T-helper 17 cell (primary cell): ENCODE data around the gene ISG20. TPM values are rescaled to one million over a fixed set of nuclear protein-coding genes. Genes with fewer than 3 reads are reported as not detected.

ENCODE experiments used
- ATAC-seq: fragments of 150-1000 bp; cut with Tn5 transposase; 2 replicates; pipeline ENCODE4 v1.10.0; 2021; ENCODE audit warnings: mild to moderate bottlenecking, moderate library complexity
- DNase-seq, 3 donors: peaks; one replicate each; pipeline versions ENCODE4 v3.0.0 to v3.0.0-alpha.2; 2020 to 2021
- H3K9me3 ChIP-seq: one replicate; pipeline ENCODE4 v1.7.0; 2013; ENCODE audit warnings: low read length, mild to moderate bottlenecking; ENCODE audit not compliant: control insufficient read depth, poor library complexity, severe bottlenecking
- H3K27ac Mint-ChIP-seq: one replicate; pipeline ENCODE4 v1.8.0; 2022; ENCODE audit warnings: mild to moderate bottlenecking, moderate library complexity, mixed read lengths
- H3K27me3 Mint-ChIP-seq: one replicate; pipeline ENCODE4 v1.8.0; 2022; ENCODE audit warnings: mixed read lengths
- H3K36me3 Mint-ChIP-seq: one replicate; pipeline ENCODE4 v1.8.0; 2022; ENCODE audit warnings: low read depth, mixed read lengths
- H3K4me1 Mint-ChIP-seq: one replicate; pipeline ENCODE4 v1.8.0; 2022; ENCODE audit warnings: mild to moderate bottlenecking, mixed read lengths
- H3K4me3 Mint-ChIP-seq: one replicate; pipeline ENCODE4 v1.8.0; 2022; ENCODE audit warnings: mild to moderate bottlenecking, moderate library complexity, mixed read lengths
- total RNA-seq, 4 donors: library from RNA in 2 of 4; stranded (reverse) in 2 of 4; gene quantifications; one replicate each; pipeline ENCODE4 v1.2.3 and lab custom pipeline; 2022 to 2026

Gene ISG20
- total RNA-seq, 2 donors from 2014 or later: 124 to 141 TPM

GRCh38 chr15:88612186-88612796 is 26.5 kb upstream of the ISG20 start:
- no peaks in the 10 kb centered on the region for H3K9me3 ChIP-seq
- no peak for ATAC-seq
- H3K4me1 Mint-ChIP-seq: peaks cover 2% of the 10 kb centered on the region
- no peaks in the 10 kb centered on the region for H3K36me3 Mint-ChIP-seq
- DNase-seq: no peak
- no peak overlapping the region for H3K4me3 Mint-ChIP-seq
- peaks cover 65% of the 10 kb centered on the region for H3K27me3 Mint-ChIP-seq
- no peak overlapping the region for H3K27ac Mint-ChIP-seq

GRCh38 chr15:88613074-88613944 is 25.5 kb upstream of the ISG20 start:
- H3K9me3 ChIP-seq: no peaks in the 10 kb centered on the region
- Mint-ChIP-seq H3K4me1 (peaks cover 2% of the 10 kb centered on the region), H3K27ac (no peak overlapping the region), H3K27me3 (peaks cover 56% of the 10 kb centered on the region), H3K4me3 (no peak overlapping the region), H3K36me3 (no peaks in the 10 kb centered on the region)
- no peak for DNase-seq
- no peak for ATAC-seq

DNA sequence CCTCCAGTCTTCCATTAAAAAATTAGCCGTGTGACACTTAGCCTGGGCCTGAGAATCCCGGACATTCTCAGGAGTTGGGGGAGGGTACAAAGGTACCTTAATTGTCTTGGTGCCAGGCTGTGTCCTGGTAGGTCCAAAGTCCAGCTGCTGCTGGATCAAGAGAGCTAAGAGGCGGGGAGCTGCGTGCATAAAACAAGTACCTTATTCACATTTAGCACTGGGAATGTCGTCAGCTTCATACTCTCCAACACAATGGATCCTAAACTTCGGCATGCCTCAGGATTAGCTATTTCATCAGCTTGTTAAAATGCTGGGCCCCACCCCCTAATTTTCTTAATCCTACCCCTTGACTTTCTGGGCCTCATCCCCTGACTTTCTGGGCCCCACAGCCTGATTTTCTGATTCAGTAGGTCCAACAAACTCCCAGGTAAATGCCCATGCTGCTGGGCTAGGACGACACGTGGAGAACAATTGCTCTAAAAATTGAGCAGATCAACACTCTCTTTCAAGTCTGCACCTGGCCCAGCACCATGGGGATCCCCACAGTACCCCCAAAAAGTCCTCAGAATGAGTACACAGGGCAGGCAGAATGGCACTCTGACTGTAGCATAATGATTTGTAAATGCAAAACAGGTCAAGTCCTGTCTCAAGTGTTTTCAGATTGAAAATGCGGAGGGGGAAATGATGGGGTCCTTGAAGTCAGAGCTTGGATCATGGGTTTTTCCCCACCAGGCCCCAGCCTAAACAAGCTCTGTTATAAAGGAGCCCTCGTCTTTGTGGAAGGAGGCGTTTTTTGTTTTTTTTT is 23.3 kb upstream of the ISG20 start:
- Mint-ChIP-seq H3K4me1 (peaks cover 2% of the 10 kb centered on the region), H3K27ac (no peak overlapping the region), H3K4me3 (no peak overlapping the region), H3K27me3 (peaks cover 41% of the 10 kb centered on the region), H3K36me3 (peaks cover 3% of the 10 kb centered on the region)
- no peak for ATAC-seq
- H3K9me3 ChIP-seq: no peaks in the 10 kb centered on the region
- DNase-seq: no peak

GRCh38 chr15:88616240-88616639 is 22.6 kb upstream of the ISG20 start:
- H3K36me3 Mint-ChIP-seq: peaks cover 5% of the 10 kb centered on the region
- H3K4me3 Mint-ChIP-seq: no peak overlapping the region
- peaks cover 7% of the 10 kb centered on the region for H3K4me1 Mint-ChIP-seq
- H3K9me3 ChIP-seq: no peaks in the 10 kb centered on the region
- DNase-seq (no peak), ATAC-seq (no peak)
- H3K27me3 Mint-ChIP-seq: peaks cover 35% of the 10 kb centered on the region
- no peak overlapping the region for H3K27ac Mint-ChIP-seq

- DNase-seq (no peak), ATAC-seq (no peak)
- Mint-ChIP-seq H3K4me1 (peaks cover 13% of the 10 kb centered on the region), H3K4me3 (no peak overlapping the region), H3K36me3 (peaks cover 5% of the 10 kb centered on the region), H3K27ac (no peak overlapping the region), H3K27me3 (peaks cover 28% of the 10 kb centered on the region)
- no peaks in the 10 kb centered on the region for H3K9me3 ChIP-seq
Measured at GRCh38 chr15:88617031-88617722, 21.6 kb upstream of the ISG20 start.

GRCh38 chr15:88617790-88618189 is 21.0 kb upstream of the ISG20 start:
- no peak overlapping the region for H3K27ac Mint-ChIP-seq
- no peaks in the 10 kb centered on the region for H3K9me3 ChIP-seq
- H3K4me1 Mint-ChIP-seq: peaks cover 19% of the 10 kb centered on the region
- H3K27me3 Mint-ChIP-seq: peaks cover 27% of the 10 kb centered on the region
- no peak overlapping the region for H3K4me3 Mint-ChIP-seq
- H3K36me3 Mint-ChIP-seq: peaks cover 5% of the 10 kb centered on the region
- no peak for ATAC-seq
- no peak for DNase-seq

GRCh38 chr15:88618686-88619085 is 20.1 kb upstream of the ISG20 start:
- no peak for DNase-seq
- no peak overlapping the region for H3K27ac Mint-ChIP-seq
- H3K9me3 ChIP-seq: no peaks in the 10 kb centered on the region
- no peak for ATAC-seq
- peaks cover 26% of the 10 kb centered on the region for H3K4me1 Mint-ChIP-seq
- H3K36me3 Mint-ChIP-seq: peaks cover 5% of the 10 kb centered on the region
- H3K27me3 Mint-ChIP-seq: peaks cover 19% of the 10 kb centered on the region
- H3K4me3 Mint-ChIP-seq: no peak overlapping the region

DNA sequence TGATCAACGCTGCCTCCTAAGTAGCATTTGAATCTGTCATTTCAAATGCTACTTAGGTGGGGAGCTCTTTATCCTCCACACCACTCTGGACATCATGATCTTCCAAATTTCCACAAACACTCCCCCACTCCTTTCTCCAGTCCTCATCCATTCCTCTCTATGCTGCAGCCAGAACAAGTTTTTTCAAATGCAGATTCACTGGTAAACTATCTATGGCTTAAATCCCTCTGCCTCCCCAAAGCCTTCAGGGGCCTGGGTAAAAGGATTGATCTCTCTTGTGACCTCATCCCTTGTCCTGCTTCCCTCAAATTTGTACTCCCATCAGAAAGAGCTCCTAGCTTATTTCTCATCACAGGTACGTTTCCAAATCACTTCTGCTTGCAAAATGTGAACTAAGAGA is 19.0 kb upstream of the ISG20 start:
- H3K9me3 ChIP-seq: no peaks in the 10 kb centered on the region
- H3K4me3 Mint-ChIP-seq: no peak overlapping the region
- H3K27me3 Mint-ChIP-seq: peaks cover 14% of the 10 kb centered on the region
- peaks cover 5% of the 10 kb centered on the region for H3K36me3 Mint-ChIP-seq
- ATAC-seq (no peak), DNase-seq (no peak)
- peaks cover 37% of the 10 kb centered on the region for H3K4me1 Mint-ChIP-seq
- no peak overlapping the region for H3K27ac Mint-ChIP-seq

DNA sequence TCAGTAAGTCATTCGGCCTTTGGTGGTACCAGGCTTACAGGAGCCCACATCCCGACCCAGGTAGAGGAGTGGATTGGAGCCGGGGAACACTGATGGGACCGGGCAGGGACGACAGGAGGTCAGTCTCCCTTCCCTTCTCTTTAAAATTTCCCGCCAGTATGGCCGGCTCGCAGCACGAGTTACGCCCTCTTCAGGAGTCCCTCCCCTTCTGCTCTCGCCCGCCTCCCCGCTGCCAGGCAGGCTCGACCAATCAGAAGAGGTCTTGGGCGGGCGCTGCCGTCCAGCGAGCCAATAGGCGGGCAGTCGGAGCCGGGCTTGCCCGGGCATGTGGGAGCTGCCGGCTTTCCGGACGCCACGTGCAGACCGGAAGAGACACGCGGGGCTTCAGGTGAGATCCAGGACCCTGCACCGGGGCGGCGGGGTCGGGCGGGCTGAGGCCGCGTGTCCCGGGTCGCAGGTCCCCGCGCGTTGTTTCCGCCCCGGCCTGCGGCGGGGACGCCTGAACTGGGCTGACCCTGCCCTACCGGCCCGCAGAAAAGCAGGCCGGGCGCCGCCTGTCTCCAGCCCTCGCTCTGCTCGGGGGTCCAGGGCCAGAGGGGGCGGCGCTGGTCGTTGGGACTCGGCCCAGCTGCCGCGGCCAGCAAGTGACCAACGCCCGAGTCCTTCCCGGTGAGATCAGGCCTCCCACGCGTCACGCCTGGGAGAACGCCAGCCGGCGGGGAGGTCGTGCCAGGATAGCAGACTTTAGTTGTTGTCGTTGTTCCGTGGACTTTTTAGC is 17.6 kb upstream of the ISG20 start, which contains the start of gene AEN:
Gene AEN (plus strand): TSS at position 346 of the 778 bp plus-strand sequence. CDS start 4,870 bp downstream, outside the sequence.
- H3K36me3 Mint-ChIP-seq: peaks cover 5% of the 10 kb centered on the region

GRCh38 chr15:88621789-88622604 is 16.8 kb upstream of the ISG20 start:
- Mint-ChIP-seq H3K4me1 (peaks cover 43% of the 10 kb centered on the region), H3K4me3 (peak overlapping the region; percentile 96), H3K36me3 (peaks cover 5% of the 10 kb centered on the region), H3K27me3 (peaks cover 7% of the 10 kb centered on the region), H3K27ac (peak overlapping the region; percentile 97)
- H3K9me3 ChIP-seq: no peaks in the 10 kb centered on the region
- peak in 1 of 3 donors; percentile 35 for DNase-seq
- ATAC-seq: peak; percentile 59

More for the DNA sequence above, 17.6 kb upstream of the ISG20 start, which contains the start of gene AEN:
- peaks cover 7% of the 10 kb centered on the region for H3K27me3 Mint-ChIP-seq
- H3K4me3 Mint-ChIP-seq: peak within 1 kb of the TSS; percentile 96
- ATAC-seq: peak; percentile 91
- DNase-seq: peak; percentile 91 to 94 (median 94)
- peaks cover 39% of the 10 kb centered on the region for H3K4me1 Mint-ChIP-seq
- no peaks in the 10 kb centered on the region for H3K9me3 ChIP-seq
- H3K27ac Mint-ChIP-seq: peak within 1 kb of the TSS; percentile 97

GRCh38 chr15:88622605-88622975 is 16.2 kb upstream of the ISG20 start:
- ATAC-seq: no peak
- H3K36me3 Mint-ChIP-seq: peaks cover 5% of the 10 kb centered on the region

More at GRCh38 chr15:88622605-88622975, 16.2 kb upstream of the ISG20 start:
- H3K9me3 ChIP-seq: no peaks in the 10 kb centered on the region
- Mint-ChIP-seq H3K27ac (peak overlapping the region; percentile 97), H3K4me3 (peak overlapping the region; percentile 96), H3K4me1 (peaks cover 49% of the 10 kb centered on the region), H3K27me3 (peaks cover 7% of the 10 kb centered on the region)
- no peak for DNase-seq
